Measurements from ENCODE around the gene AKAP6.
"Not testable (repeated sequence)": the region's sequence is repeated elsewhere in the genome, so short reads cannot be mapped to it uniquely, and the experiment has no call there.

AKAP6 gene

GRCh38 chr14:32793033-32793432 is 463.9 kb downstream of the AKAP6 start:
- peaks cover 26% of the 10 kb centered on the region for H3K9me3 Mint-ChIP-seq
- H3K27ac Mint-ChIP-seq; H3K36me3 Mint-ChIP-seq; ATAC-seq; DNase-seq (ENCODE audit: low spot score in 2 of 2); H3K4me3 Mint-ChIP-seq; H3K4me1 Mint-ChIP-seq: not testable (repeated sequence)

- peaks cover 29% of the 10 kb centered on the region for H3K9me3 Mint-ChIP-seq
- DNase-seq (ENCODE audit: low spot score in 2 of 2), result no peak
Observed at GRCh38 chr14:32800320-32800719, 471.2 kb downstream of the AKAP6 start.

GRCh38 chr14:32802295-32802694 is 473.2 kb downstream of the AKAP6 start:
- peaks cover 32% of the 10 kb centered on the region for H3K9me3 Mint-ChIP-seq
- no peaks in the 10 kb centered on the region for H3K4me1 Mint-ChIP-seq

More at GRCh38 chr14:32800320-32800719, 471.2 kb downstream of the AKAP6 start:
- Mint-ChIP-seq H3K27ac (no peak overlapping the region), H3K36me3 (no peaks in the 10 kb centered on the region), H3K4me1 (no peaks in the 10 kb centered on the region), H3K4me3 (no peak overlapping the region)
- no peak for ATAC-seq

GRCh38 chr14:32805979-32806378 is 476.9 kb downstream of the AKAP6 start:
- H3K27ac Mint-ChIP-seq, result no peak overlapping the region
- H3K9me3 Mint-ChIP-seq, result peaks cover 31% of the 10 kb centered on the region
- no peaks in the 10 kb centered on the region for H3K36me3 Mint-ChIP-seq
- no peaks in the 10 kb centered on the region for H3K4me1 Mint-ChIP-seq
- ATAC-seq (no peak), DNase-seq (ENCODE audit: low spot score in 2 of 2) (no peak)
- no peak overlapping the region for H3K4me3 Mint-ChIP-seq

More at GRCh38 chr14:32802295-32802694, 473.2 kb downstream of the AKAP6 start:
- no peak overlapping the region for H3K4me3 Mint-ChIP-seq
- ATAC-seq (no peak), DNase-seq (ENCODE audit: low spot score in 2 of 2) (no peak)
- no peaks in the 10 kb centered on the region for H3K36me3 Mint-ChIP-seq
- H3K27ac Mint-ChIP-seq, result no peak overlapping the region

GRCh38 chr14:32808644-32809043 is 479.5 kb downstream of the AKAP6 start:
- Mint-ChIP-seq H3K4me1 (no peaks in the 10 kb centered on the region), H3K4me3 (no peak overlapping the region), H3K9me3 (peaks cover 23% of the 10 kb centered on the region), H3K27ac (no peak overlapping the region), H3K36me3 (no peaks in the 10 kb centered on the region)
- DNase-seq (ENCODE audit: low spot score in 2 of 2) (no peak), ATAC-seq (no peak)

GRCh38 chr14:32809255-32809654 is 480.2 kb downstream of the AKAP6 start:
- no peak for DNase-seq (ENCODE audit: low spot score in 2 of 2)
- Mint-ChIP-seq H3K4me3 (no peak overlapping the region), H3K9me3 (peaks cover 17% of the 10 kb centered on the region), H3K36me3 (no peaks in the 10 kb centered on the region), H3K4me1 (no peaks in the 10 kb centered on the region), H3K27ac (no peak overlapping the region)
- no peak for ATAC-seq

GRCh38 chr14:32813401-32813800 is 484.3 kb downstream of the AKAP6 start:
- Mint-ChIP-seq H3K27ac (no peak overlapping the region), H3K9me3 (peaks cover 3% of the 10 kb centered on the region), H3K36me3 (no peaks in the 10 kb centered on the region), H3K4me1 (no peaks in the 10 kb centered on the region), H3K4me3 (no peak overlapping the region)
- DNase-seq (ENCODE audit: low spot score in 2 of 2) (no peak), ATAC-seq (no peak)

GRCh38 chr14:32814721-32815120 is 485.6 kb downstream of the AKAP6 start:
- no peak overlapping the region for H3K4me3 Mint-ChIP-seq
- ATAC-seq (no peak), DNase-seq (ENCODE audit: low spot score in 2 of 2) (no peak)
- no peaks in the 10 kb centered on the region for H3K36me3 Mint-ChIP-seq
- H3K4me1 Mint-ChIP-seq, result no peaks in the 10 kb centered on the region
- no peak overlapping the region for H3K27ac Mint-ChIP-seq
- peaks cover 4% of the 10 kb centered on the region for H3K9me3 Mint-ChIP-seq

GRCh38 chr14:32816588-32816987 is 487.5 kb downstream of the AKAP6 start:
- DNase-seq (ENCODE audit: low spot score in 2 of 2) (no peak), ATAC-seq (no peak)
- H3K4me1 Mint-ChIP-seq, result no peaks in the 10 kb centered on the region
- H3K27ac Mint-ChIP-seq, result no peak overlapping the region
- peaks cover 4% of the 10 kb centered on the region for H3K9me3 Mint-ChIP-seq
- H3K36me3 Mint-ChIP-seq, result no peaks in the 10 kb centered on the region
- H3K4me3 Mint-ChIP-seq, result no peak overlapping the region

GRCh38 chr14:32817780-32818179 is 488.7 kb downstream of the AKAP6 start:
- no peaks in the 10 kb centered on the region for H3K4me1 Mint-ChIP-seq
- DNase-seq (ENCODE audit: low spot score in 2 of 2), result no peak
- no peak overlapping the region for H3K4me3 Mint-ChIP-seq
- H3K36me3 Mint-ChIP-seq, result no peaks in the 10 kb centered on the region
- ATAC-seq, result no peak
- H3K27ac Mint-ChIP-seq, result no peak overlapping the region
- peaks cover 4% of the 10 kb centered on the region for H3K9me3 Mint-ChIP-seq

- H3K4me1 Mint-ChIP-seq, result no peaks in the 10 kb centered on the region
- no peaks in the 10 kb centered on the region for H3K36me3 Mint-ChIP-seq
- ATAC-seq, result no peak
- no peak for DNase-seq (ENCODE audit: low spot score in 2 of 2)
- peaks cover 7% of the 10 kb centered on the region for H3K9me3 Mint-ChIP-seq
- no peak overlapping the region for H3K27ac Mint-ChIP-seq
- H3K4me3 Mint-ChIP-seq, result no peak overlapping the region
Observed at GRCh38 chr14:32818581-32818980, 489.5 kb downstream of the AKAP6 start.

GRCh38 chr14:32820181-32820580 is 491.1 kb downstream of the AKAP6 start:
- ATAC-seq (no peak), DNase-seq (ENCODE audit: low spot score in 2 of 2) (no peak)
- Mint-ChIP-seq H3K36me3 (no peaks in the 10 kb centered on the region), H3K27ac (no peak overlapping the region), H3K9me3 (peaks cover 7% of the 10 kb centered on the region), H3K4me3 (no peak overlapping the region), H3K4me1 (no peaks in the 10 kb centered on the region)

- Mint-ChIP-seq H3K27ac (no peak overlapping the region), H3K4me1 (no peaks in the 10 kb centered on the region), H3K36me3 (no peaks in the 10 kb centered on the region), H3K9me3 (peaks cover 7% of the 10 kb centered on the region), H3K4me3 (no peak overlapping the region)
- DNase-seq (ENCODE audit: low spot score in 2 of 2) (no peak), ATAC-seq (no peak)
Observed at GRCh38 chr14:32820682-32821081, 491.6 kb downstream of the AKAP6 start.

GRCh38 chr14:32821964-32822653 is 493.0 kb downstream of the AKAP6 start:
- ATAC-seq, result no peak
- H3K36me3 Mint-ChIP-seq, result no peaks in the 10 kb centered on the region
- H3K4me3 Mint-ChIP-seq, result no peak overlapping the region
- peaks cover 7% of the 10 kb centered on the region for H3K9me3 Mint-ChIP-seq
- no peak for DNase-seq (ENCODE audit: low spot score in 2 of 2)
- H3K27ac Mint-ChIP-seq, result no peak overlapping the region
- H3K4me1 Mint-ChIP-seq, result no peaks in the 10 kb centered on the region

GRCh38 chr14:32823706-32824105 is 494.6 kb downstream of the AKAP6 start:
- DNase-seq (ENCODE audit: low spot score in 2 of 2) (no peak), ATAC-seq (no peak)
- H3K36me3 Mint-ChIP-seq, result no peaks in the 10 kb centered on the region
- H3K9me3 Mint-ChIP-seq, result peaks cover 7% of the 10 kb centered on the region
- H3K4me3 Mint-ChIP-seq, result no peak overlapping the region
- H3K27ac Mint-ChIP-seq, result no peak overlapping the region
- H3K4me1 Mint-ChIP-seq, result no peaks in the 10 kb centered on the region

- H3K4me1 Mint-ChIP-seq, result no peaks in the 10 kb centered on the region
- DNase-seq (ENCODE audit: low spot score in 2 of 2) (no peak), ATAC-seq (no peak)
- no peak overlapping the region for H3K4me3 Mint-ChIP-seq
- H3K27ac Mint-ChIP-seq, result no peak overlapping the region
- no peaks in the 10 kb centered on the region for H3K36me3 Mint-ChIP-seq
- peaks cover 6% of the 10 kb centered on the region for H3K9me3 Mint-ChIP-seq
Observed at GRCh38 chr14:32824195-32824594, 495.1 kb downstream of the AKAP6 start.
